ENCODE measurements around the gene RGS7. TPM values are rescaled to one million over a fixed set of nuclear protein-coding genes. Genes with fewer than 3 reads are reported as not detected.

Gene RGS7
- total RNA-seq, 2 experiments from 2014 or later, result not detected

DNA sequence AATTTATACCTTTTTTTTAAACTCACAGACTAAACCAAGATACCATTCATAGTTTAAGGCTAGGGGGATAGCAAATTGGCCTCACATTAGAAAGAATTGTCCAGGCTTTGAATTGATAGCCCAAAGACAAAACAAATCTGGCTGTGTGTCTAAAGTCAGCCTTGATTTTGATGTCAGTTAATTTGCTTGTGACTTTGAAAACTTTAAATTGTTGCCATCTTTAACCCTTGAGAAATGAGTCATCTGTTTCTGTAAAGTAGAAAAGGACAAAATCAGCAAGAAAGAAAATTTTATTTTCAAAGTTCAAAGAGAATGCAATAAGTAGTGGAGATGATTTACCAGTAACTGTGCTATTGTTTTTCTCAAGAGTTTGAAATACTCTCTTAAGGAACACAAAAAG, 184.5 kb downstream of the RGS7 start:
- TF ChIP-seq, protein P1, sequence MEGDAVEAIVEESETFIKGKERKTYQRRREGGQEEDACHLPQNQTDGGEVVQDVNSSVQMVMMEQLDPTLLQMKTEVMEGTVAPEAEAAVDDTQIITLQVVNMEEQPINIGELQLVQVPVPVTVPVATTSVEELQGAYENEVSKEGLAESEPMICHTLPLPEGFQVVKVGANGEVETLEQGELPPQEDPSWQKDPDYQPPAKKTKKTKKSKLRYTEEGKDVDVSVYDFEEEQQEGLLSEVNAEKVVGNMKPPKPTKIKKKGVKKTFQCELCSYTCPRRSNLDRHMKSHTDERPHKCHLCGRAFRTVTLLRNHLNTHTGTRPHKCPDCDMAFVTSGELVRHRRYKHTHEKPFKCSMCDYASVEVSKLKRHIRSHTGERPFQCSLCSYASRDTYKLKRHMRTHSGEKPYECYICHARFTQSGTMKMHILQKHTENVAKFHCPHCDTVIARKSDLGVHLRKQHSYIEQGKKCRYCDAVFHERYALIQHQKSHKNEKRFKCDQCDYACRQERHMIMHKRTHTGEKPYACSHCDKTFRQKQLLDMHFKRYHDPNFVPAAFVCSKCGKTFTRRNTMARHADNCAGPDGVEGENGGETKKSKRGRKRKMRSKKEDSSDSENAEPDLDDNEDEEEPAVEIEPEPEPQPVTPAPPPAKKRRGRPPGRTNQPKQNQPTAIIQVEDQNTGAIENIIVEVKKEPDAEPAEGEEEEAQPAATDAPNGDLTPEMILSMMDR (IDR thresholded peaks at IDR 0.05), result no peak
- CTCF ChIA-PET, result no interaction called here

DNA sequence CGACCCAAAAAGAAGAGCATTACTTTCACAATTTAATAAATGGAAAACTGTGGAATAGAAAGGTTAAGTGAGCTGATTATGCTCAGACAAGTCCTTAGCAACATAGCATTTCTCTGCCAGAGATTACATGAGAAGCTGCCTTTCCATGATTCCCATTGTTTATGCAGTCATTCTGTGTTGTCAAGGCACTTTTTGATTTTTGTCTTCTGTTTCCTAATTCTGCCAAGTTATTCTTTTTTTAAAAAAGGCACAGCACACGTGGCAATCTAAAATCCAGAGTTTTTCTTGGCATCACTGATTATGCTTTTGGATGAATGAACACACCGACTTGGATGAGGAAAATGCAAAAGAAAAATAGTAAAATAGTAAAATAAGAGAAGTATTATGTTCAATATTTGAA, 185.0 kb downstream of the RGS7 start:
- H3K27ac Mint-ChIP-seq, result no peak overlapping the region
- no peak overlapping the region for H3K4me3 ChIP-seq (ENCODE audit: low read length)
- no peak for DNase-seq
- TF ChIP-seq, protein P1 (IDR thresholded peaks at IDR 0.05), result no peak
- ChIA-PET POLR2A (no interaction called here), CTCF (no interaction called here)
- H3K4me3 Mint-ChIP-seq, result no peak overlapping the region
- no peaks in the 10 kb centered on the region for H3K36me3 Mint-ChIP-seq (ENCODE audit: low read depth)
- intact Hi-C loops (cut with DNase I, micrococcal nuclease), result no loop called here
- ATAC-seq (ENCODE audit: poor library complexity), result no peak
- H3K9me3 Mint-ChIP-seq, result peaks cover 3% of the 10 kb centered on the region
- peaks cover 0 to 8% of the 10 kb centered on the region in 2 experiments for H3K9me3 ChIP-seq (ENCODE audit: control insufficient read depth in 1 of 2, insufficient read depth in 1 of 2, low read length in 2 of 2)
- no peaks in the 10 kb centered on the region for H3K4me1 ChIP-seq (ENCODE audit: insufficient read depth, low read length)
- H3K27me3 Mint-ChIP-seq, result no peaks in the 10 kb centered on the region
- no peaks in the 10 kb centered on the region for H3K36me3 ChIP-seq (ENCODE audit: insufficient read depth, low read length)
- no peaks in the 10 kb centered on the region for H3K27me3 ChIP-seq (ENCODE audit: control insufficient read depth in 1 of 2, insufficient read depth in 2 of 2, low read length in 2 of 2)
- no peaks in the 10 kb centered on the region for H3K4me1 Mint-ChIP-seq (ENCODE audit: low read depth)
- H3K27ac ChIP-seq (ENCODE audit: low read depth in 1 of 2, low read length in 2 of 2), result no peak overlapping the region

More for the DNA sequence above, 184.5 kb downstream of the RGS7 start:
- Histone ChIP-seq H3K4me1 (ENCODE audit: insufficient read depth, low read length) (no peaks in the 10 kb centered on the region), H3K4me3 (ENCODE audit: low read length) (no peak overlapping the region), H3K36me3 (ENCODE audit: insufficient read depth, low read length) (no peaks in the 10 kb centered on the region), H3K27ac (ENCODE audit: low read depth in 1 of 2, low read length in 2 of 2) (no peak overlapping the region), H3K9me3 (ENCODE audit: control insufficient read depth in 1 of 2, insufficient read depth in 1 of 2, low read length in 2 of 2) (peaks cover 0 to 8% of the 10 kb centered on the region in 2 experiments), H3K27me3 (ENCODE audit: control insufficient read depth in 1 of 2, insufficient read depth in 2 of 2, low read length in 2 of 2) (no peaks in the 10 kb centered on the region)
- intact Hi-C loops (cut with DNase I, micrococcal nuclease), result no loop called here
- Mint-ChIP-seq H3K9me3 (peaks cover 2% of the 10 kb centered on the region), H3K4me1 (ENCODE audit: low read depth) (no peaks in the 10 kb centered on the region), H3K36me3 (ENCODE audit: low read depth) (no peaks in the 10 kb centered on the region), H3K27ac (no peak overlapping the region), H3K4me3 (no peak overlapping the region), H3K27me3 (no peaks in the 10 kb centered on the region)
- DNase-seq (no peak), ATAC-seq (ENCODE audit: poor library complexity) (no peak)
- POLR2A ChIA-PET, result no interaction called here

DNA sequence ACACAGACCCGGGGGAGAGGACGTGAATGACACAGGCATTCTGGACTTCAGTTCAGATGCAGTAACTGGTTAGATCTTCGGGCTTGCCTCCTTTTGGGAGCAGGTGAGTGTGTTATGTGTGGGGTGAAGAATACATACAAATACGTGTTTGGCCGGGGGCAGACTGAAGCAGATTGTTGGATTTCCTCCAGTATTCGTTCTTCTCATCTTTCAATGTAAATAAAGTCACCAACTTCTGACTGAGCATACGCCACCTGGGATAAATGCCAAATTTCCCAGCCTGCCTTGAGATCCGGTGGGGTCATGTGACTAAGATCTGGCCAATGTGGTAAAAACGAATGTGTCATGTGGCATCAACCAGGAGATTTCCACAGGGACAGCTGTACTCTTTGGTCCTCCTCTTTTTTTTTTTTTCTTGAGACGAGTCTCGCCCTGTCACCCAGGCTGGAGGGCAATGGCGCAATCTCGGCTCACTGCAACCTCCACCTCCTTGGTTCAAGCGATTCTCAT, 189.8 kb downstream of the RGS7 start:
- Mint-ChIP-seq H3K4me1 (ENCODE audit: low read depth) (no peaks in the 10 kb centered on the region), H3K9me3 (peaks cover 7% of the 10 kb centered on the region), H3K27ac (no peak overlapping the region), H3K4me3 (no peak overlapping the region), H3K36me3 (ENCODE audit: low read depth) (no peaks in the 10 kb centered on the region), H3K27me3 (no peaks in the 10 kb centered on the region)
- POLR2A ChIA-PET, result no interaction called here
- Histone ChIP-seq H3K27ac (ENCODE audit: low read depth in 1 of 2, low read length in 2 of 2) (no peak overlapping the region), H3K27me3 (ENCODE audit: control insufficient read depth in 1 of 2, insufficient read depth in 2 of 2, low read length in 2 of 2) (no peaks in the 10 kb centered on the region), H3K36me3 (ENCODE audit: insufficient read depth, low read length) (no peaks in the 10 kb centered on the region), H3K4me3 (ENCODE audit: low read length) (no peak overlapping the region), H3K4me1 (ENCODE audit: insufficient read depth, low read length) (no peaks in the 10 kb centered on the region), H3K9me3 (ENCODE audit: control insufficient read depth in 1 of 2, insufficient read depth in 1 of 2, low read length in 2 of 2) (peaks cover 0 to 4% of the 10 kb centered on the region in 2 experiments)
- DNase-seq (no peak), ATAC-seq (ENCODE audit: poor library complexity) (no peak)
- TF ChIP-seq, protein P1 (IDR thresholded peaks at IDR 0.05), result no peak
- CTCF ChIA-PET, result no interaction called here
- intact Hi-C loops (cut with DNase I, micrococcal nuclease), result no loop called here
